BE2C (cell line): ENCODE measurements around the gene PPP1R37.

Experiments used
- DNase-seq: peaks from one replicate; pipeline ENCODE4 v3.0.0-alpha.2; 2020
- H3K27me3 ChIP-seq: fragments of 250-450 bp; sonication (Bioruptor Pico); 2 replicates; pipeline ENCODE4 v1.5.1; 2020; ENCODE audit warnings: mild to moderate bottlenecking
- H3K36me3 ChIP-seq: fragments of 250-450 bp; sonication (Bioruptor Pico); 2 replicates; pipeline ENCODE4 v1.5.1; 2020; ENCODE audit warnings: mild to moderate bottlenecking
- H3K4me1 ChIP-seq: fragments of 250-450 bp; sonication (Bioruptor Pico); 2 replicates; pipeline ENCODE4 v1.5.1; 2020
- H3K4me3 ChIP-seq: 2 replicates; pipeline ENCODE4 v1.5.1; 2011; ENCODE audit warnings: low read depth, low read length
- H3K9me3 ChIP-seq: fragments of 250-450 bp; sonication (Bioruptor Pico); 2 replicates; pipeline ENCODE4 v1.5.1; 2020
- CTCF ChIP-seq: IDR thresholded peaks from 2 replicates; pipeline ENCODE4 v1.5.1; 2012; ENCODE audit warnings: mild to moderate bottlenecking, low read depth, low read length

Gene PPP1R37

GRCh38 chr19:45144431-45145269, 51.7 kb downstream of the PPP1R37 start:
- no peaks in the 10 kb centered on the region for H3K4me1 ChIP-seq
- H3K36me3 ChIP-seq, result peaks cover 50% of the 10 kb centered on the region
- H3K9me3 ChIP-seq, result no peaks in the 10 kb centered on the region
- no peak for TF ChIP-seq CTCF
- DNase-seq, result peak; percentile 6
- H3K4me3 ChIP-seq, result no peak overlapping the region
- no peaks in the 10 kb centered on the region for H3K27me3 ChIP-seq

- no peak for DNase-seq
- TF ChIP-seq CTCF, result no peak
- Histone ChIP-seq H3K27me3 (no peaks in the 10 kb centered on the region), H3K4me1 (peaks cover under 1% of the 10 kb centered on the region; the same call in 1 of the 2 replicates), H3K4me3 (no peak overlapping the region), H3K9me3 (no peaks in the 10 kb centered on the region), H3K36me3 (peaks cover 49% of the 10 kb centered on the region)
Measured at GRCh38 chr19:45145270-45146189, 52.6 kb downstream of the PPP1R37 start.

- H3K4me3 ChIP-seq, result no peak overlapping the region
- DNase-seq, result no peak
- H3K27me3 ChIP-seq, result no peaks in the 10 kb centered on the region
- peaks cover 4% of the 10 kb centered on the region; the same call in 1 of the 2 replicates for H3K4me1 ChIP-seq
- no peaks in the 10 kb centered on the region for H3K9me3 ChIP-seq
- TF ChIP-seq CTCF, result no peak
- H3K36me3 ChIP-seq, result peaks cover 44% of the 10 kb centered on the region
Measured at GRCh38 chr19:45146251-45146650, 53.3 kb downstream of the PPP1R37 start.

DNA sequence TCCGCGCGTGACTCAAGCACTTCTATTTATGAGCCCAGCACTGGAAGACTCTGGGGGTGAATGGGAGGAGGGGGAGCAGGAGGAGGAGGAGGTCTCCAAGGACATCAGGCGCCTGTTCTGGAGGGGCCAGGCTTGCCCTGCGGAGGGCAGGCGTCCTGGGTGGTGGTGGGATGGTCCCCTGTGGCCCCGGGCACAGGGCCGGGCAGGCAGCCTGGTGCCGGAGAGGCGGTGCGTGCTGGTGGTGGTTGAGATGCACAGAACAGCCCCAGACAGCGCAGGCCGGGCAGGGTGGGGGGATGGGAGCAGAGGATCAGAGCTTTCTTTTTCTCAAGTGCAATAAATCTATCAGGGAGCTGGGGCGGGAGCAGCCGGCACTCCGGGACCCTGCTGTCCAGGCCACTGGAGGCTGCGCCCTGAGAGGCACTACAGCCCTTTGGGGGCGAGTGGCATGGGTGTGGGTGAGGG, 53.8 kb downstream of the PPP1R37 start:
- TF ChIP-seq CTCF, result no peak
- DNase-seq, result peak; percentile 16
- Histone ChIP-seq H3K4me1 (peaks cover 4% of the 10 kb centered on the region; the same call in 1 of the 2 replicates), H3K9me3 (no peaks in the 10 kb centered on the region), H3K27me3 (no peaks in the 10 kb centered on the region), H3K4me3 (no peak overlapping the region), H3K36me3 (peaks cover 39% of the 10 kb centered on the region)

GRCh38 chr19:45147835-45148676, 55.1 kb downstream of the PPP1R37 start:
- DNase-seq, result peak; percentile 12
- peaks cover 31% of the 10 kb centered on the region for H3K36me3 ChIP-seq
- H3K27me3 ChIP-seq, result peaks cover 9% of the 10 kb centered on the region
- H3K4me1 ChIP-seq, result peaks cover 4% of the 10 kb centered on the region; the same call in 1 of the 2 replicates
- peaks cover 5% of the 10 kb centered on the region; the same call in 1 of the 2 replicates for H3K9me3 ChIP-seq
- no peak for TF ChIP-seq CTCF
- no peak overlapping the region for H3K4me3 ChIP-seq
